Measurements from ENCODE around the gene DOCK4.

Gene DOCK4

GRCh38 chr7:111746950-111747349 lies 459.2 kb downstream of the DOCK4 start:
- Mint-ChIP-seq H3K4me3 (no peak overlapping the region), H3K36me3 (no peaks in the 10 kb centered on the region), H3K27me3 (peaks cover 29% of the 10 kb centered on the region), H3K27ac (no peak overlapping the region), H3K4me1 (no peaks in the 10 kb centered on the region), H3K9me3 (peaks cover 3% of the 10 kb centered on the region)
- no peak for ATAC-seq

- Mint-ChIP-seq H3K4me1 (no peaks in the 10 kb centered on the region), H3K9me3 (peaks cover 3% of the 10 kb centered on the region), H3K27me3 (peaks cover 29% of the 10 kb centered on the region), H3K36me3 (no peaks in the 10 kb centered on the region), H3K27ac (no peak overlapping the region), H3K4me3 (no peak overlapping the region)
- ATAC-seq, result no peak
These were observed 461.6 kb downstream of the DOCK4 start for GRCh38 chr7:111744501-111745155.

DNA sequence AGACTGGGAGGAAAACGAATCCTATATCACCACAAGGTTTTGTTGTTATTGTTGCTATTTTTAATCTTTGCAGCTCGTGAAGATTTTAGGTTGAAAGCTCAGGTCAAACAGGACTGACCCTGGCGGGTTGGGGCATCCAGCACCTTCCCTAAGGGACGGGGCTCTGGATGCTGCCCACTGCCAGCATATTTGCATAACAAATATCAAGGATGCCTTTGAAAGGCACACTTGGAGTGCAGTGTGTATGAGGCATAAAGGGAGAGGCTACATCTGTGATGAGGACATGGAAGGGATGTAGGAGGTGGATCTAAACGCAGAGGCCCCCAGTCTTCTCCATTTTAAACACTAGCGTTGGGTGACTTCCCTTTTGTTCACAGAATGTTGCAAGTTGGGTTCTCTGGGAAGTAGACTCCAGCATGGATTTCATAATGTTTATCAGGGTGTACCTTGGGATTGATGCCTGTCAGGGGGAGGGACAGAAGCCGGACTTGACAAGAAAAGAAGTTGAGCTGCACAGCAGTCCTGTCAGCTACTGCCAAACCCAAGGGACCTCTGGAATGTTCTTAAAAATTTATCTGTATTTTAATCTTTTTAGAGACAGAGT lies 462.9 kb downstream of the DOCK4 start:
- Mint-ChIP-seq H3K27me3 (peaks cover 21% of the 10 kb centered on the region), H3K4me1 (no peaks in the 10 kb centered on the region), H3K36me3 (no peaks in the 10 kb centered on the region), H3K4me3 (no peak overlapping the region), H3K27ac (no peak overlapping the region), H3K9me3 (no peaks in the 10 kb centered on the region)
- no peak for ATAC-seq

DNA sequence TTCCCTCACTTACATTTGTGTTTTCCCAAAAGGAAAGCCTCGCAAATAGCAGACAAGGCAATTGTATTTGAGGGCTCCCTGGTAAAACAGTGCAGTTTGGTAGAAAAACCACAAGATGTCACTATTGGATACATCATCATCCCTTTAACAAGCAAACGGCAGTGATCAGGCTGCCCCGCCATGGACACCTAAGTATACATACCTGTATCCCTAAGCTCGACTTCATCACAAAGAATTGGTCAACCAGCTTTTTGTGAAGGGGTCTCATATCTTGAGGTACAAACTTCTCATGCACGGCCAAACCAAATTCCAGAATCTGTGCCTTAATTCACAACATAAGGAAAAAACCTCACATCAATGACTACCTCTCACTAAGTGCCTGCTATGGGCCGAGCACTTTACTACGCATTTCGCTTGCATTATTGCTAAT lies 464.4 kb downstream of the DOCK4 start:
- ATAC-seq, result peak; percentile 73
- peaks cover 14% of the 10 kb centered on the region for H3K27me3 Mint-ChIP-seq
- H3K27ac Mint-ChIP-seq, result no peak overlapping the region
- H3K4me3 Mint-ChIP-seq, result no peak overlapping the region
- no peaks in the 10 kb centered on the region for H3K36me3 Mint-ChIP-seq
- H3K9me3 Mint-ChIP-seq, result no peaks in the 10 kb centered on the region
- H3K4me1 Mint-ChIP-seq, result no peaks in the 10 kb centered on the region

GRCh38 chr7:111740942-111741341 lies 465.3 kb downstream of the DOCK4 start:
- Mint-ChIP-seq H3K36me3 (no peaks in the 10 kb centered on the region), H3K4me1 (no peaks in the 10 kb centered on the region), H3K9me3 (no peaks in the 10 kb centered on the region), H3K4me3 (no peak overlapping the region), H3K27me3 (peaks cover 14% of the 10 kb centered on the region), H3K27ac (no peak overlapping the region)
- ATAC-seq, result no peak

GRCh38 chr7:111736552-111736874 lies 469.7 kb downstream of the DOCK4 start:
- Mint-ChIP-seq H3K27me3 (no peaks in the 10 kb centered on the region), H3K27ac (no peak overlapping the region), H3K4me1 (no peaks in the 10 kb centered on the region), H3K9me3 (no peaks in the 10 kb centered on the region), H3K4me3 (no peak overlapping the region), H3K36me3 (no peaks in the 10 kb centered on the region)
- no peak for ATAC-seq

DNA sequence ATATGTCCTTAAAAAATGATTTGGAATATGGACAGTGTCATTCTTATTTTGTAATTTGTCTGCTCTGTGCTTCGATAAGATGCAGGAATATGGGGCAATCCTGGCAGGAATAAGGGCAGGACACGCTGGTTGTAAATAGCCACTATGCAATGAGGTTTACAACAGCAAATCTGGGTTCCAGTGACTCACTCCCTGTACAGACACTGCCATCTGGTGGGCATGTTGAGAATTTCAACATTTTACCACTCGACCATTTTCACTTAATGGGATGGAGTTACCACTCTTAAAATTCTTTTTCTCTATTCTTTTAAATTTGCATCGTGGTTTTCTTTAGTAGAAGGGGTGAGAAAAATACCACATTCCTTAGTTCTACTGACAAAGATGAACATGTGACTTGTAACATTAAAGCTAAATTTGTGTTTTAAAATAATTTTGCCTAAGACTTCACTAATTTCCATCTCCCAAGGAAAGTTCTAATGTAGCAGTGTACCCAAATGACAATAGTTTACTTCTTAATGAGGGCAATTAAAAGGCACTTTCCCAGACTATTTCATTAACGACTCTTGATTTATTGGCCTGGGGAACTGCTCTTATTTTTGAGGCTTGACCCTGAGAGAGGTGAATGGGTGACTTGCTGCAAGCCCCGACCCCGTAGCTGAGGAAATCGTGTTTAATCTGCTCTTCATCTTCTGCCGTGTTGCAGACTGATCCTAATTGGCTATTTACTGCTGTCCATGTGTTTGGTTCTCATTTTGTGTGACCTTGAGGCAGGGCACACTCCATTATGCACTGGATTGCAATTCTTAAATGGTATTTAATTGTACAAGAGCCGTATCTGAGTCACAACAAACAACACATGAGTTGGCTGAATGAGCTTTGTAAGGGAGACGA lies 470.3 kb downstream of the DOCK4 start:
- Mint-ChIP-seq H3K4me1 (no peaks in the 10 kb centered on the region), H3K9me3 (no peaks in the 10 kb centered on the region), H3K36me3 (no peaks in the 10 kb centered on the region), H3K27ac (no peak overlapping the region), H3K27me3 (no peaks in the 10 kb centered on the region), H3K4me3 (no peak overlapping the region)
- ATAC-seq, result no peak

GRCh38 chr7:111734954-111735660 lies 471.1 kb downstream of the DOCK4 start:
- no peaks in the 10 kb centered on the region for H3K4me1 Mint-ChIP-seq
- ATAC-seq, result no peak
- no peak overlapping the region for H3K4me3 Mint-ChIP-seq
- no peaks in the 10 kb centered on the region for H3K27me3 Mint-ChIP-seq
- H3K27ac Mint-ChIP-seq, result no peak overlapping the region
- H3K9me3 Mint-ChIP-seq, result no peaks in the 10 kb centered on the region
- no peaks in the 10 kb centered on the region for H3K36me3 Mint-ChIP-seq

- Mint-ChIP-seq H3K27me3 (no peaks in the 10 kb centered on the region), H3K36me3 (no peaks in the 10 kb centered on the region), H3K27ac (no peak overlapping the region), H3K4me1 (no peaks in the 10 kb centered on the region), H3K4me3 (no peak overlapping the region), H3K9me3 (no peaks in the 10 kb centered on the region)
- peak; percentile 34 for ATAC-seq
These were observed 473.3 kb downstream of the DOCK4 start for GRCh38 chr7:111732923-111733322.

DNA sequence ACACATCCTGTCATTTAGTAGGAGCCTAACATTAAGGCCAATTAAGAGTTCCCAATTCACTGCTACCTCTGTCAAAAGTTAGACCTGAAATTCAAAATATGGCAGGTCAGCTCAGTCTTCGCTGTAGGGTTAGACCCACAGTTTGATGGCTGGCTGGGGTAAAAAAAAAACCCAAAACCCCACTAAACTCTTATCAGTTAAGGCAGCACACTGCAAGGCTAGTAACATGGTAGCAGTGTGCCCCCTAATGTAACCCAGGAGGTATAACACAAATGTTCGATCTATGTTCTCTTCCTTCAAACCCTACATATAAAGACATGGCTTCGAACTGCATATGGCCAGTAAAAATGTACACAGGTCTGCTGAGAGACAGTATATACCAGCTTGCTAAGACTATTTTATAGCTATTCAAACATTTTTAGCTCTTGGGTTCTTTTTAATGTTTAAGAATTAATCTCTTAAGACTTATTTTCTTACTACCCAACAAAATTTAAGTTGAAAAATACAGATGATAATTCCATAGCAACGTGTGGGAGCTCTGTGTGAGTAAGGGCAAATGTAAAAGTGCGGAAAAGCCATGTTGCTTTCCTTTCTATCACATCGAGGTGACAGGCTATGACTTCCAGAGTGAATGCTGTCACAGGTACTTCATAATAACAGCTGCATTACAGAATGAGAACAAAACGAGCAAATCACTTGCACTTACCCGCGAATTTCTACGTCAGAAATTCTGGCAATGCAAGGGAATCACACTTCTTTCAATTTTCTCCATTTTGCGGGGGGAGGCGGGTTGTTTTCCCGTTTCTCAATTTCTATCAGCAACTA lies 475.5 kb downstream of the DOCK4 start:
- Mint-ChIP-seq H3K4me1 (no peaks in the 10 kb centered on the region), H3K4me3 (no peak overlapping the region), H3K27ac (no peak overlapping the region), H3K36me3 (no peaks in the 10 kb centered on the region), H3K9me3 (no peaks in the 10 kb centered on the region), H3K27me3 (peaks cover 2% of the 10 kb centered on the region)
- peak; percentile 31 for ATAC-seq

- no peaks in the 10 kb centered on the region for H3K9me3 Mint-ChIP-seq
- no peaks in the 10 kb centered on the region for H3K36me3 Mint-ChIP-seq
- H3K27me3 Mint-ChIP-seq, result peaks cover 8% of the 10 kb centered on the region
- no peak overlapping the region for H3K4me3 Mint-ChIP-seq
- ATAC-seq, result no peak
- no peaks in the 10 kb centered on the region for H3K4me1 Mint-ChIP-seq
- H3K27ac Mint-ChIP-seq, result no peak overlapping the region
These were observed 476.1 kb downstream of the DOCK4 start for GRCh38 chr7:111730057-111730456.

GRCh38 chr7:111729483-111729882 lies 476.7 kb downstream of the DOCK4 start:
- Mint-ChIP-seq H3K27me3 (peaks cover 14% of the 10 kb centered on the region), H3K4me3 (no peak overlapping the region), H3K27ac (no peak overlapping the region), H3K4me1 (no peaks in the 10 kb centered on the region), H3K36me3 (no peaks in the 10 kb centered on the region), H3K9me3 (no peaks in the 10 kb centered on the region)
- ATAC-seq, result no peak

- H3K4me3 Mint-ChIP-seq, result no peak overlapping the region
- no peak overlapping the region for H3K27ac Mint-ChIP-seq
- H3K27me3 Mint-ChIP-seq, result peaks cover 23% of the 10 kb centered on the region
- no peaks in the 10 kb centered on the region for H3K4me1 Mint-ChIP-seq
- ATAC-seq, result no peak
- H3K9me3 Mint-ChIP-seq, result no peaks in the 10 kb centered on the region
- H3K36me3 Mint-ChIP-seq, result no peaks in the 10 kb centered on the region
These were observed 477.6 kb downstream of the DOCK4 start for GRCh38 chr7:111728635-111728995.

DNA sequence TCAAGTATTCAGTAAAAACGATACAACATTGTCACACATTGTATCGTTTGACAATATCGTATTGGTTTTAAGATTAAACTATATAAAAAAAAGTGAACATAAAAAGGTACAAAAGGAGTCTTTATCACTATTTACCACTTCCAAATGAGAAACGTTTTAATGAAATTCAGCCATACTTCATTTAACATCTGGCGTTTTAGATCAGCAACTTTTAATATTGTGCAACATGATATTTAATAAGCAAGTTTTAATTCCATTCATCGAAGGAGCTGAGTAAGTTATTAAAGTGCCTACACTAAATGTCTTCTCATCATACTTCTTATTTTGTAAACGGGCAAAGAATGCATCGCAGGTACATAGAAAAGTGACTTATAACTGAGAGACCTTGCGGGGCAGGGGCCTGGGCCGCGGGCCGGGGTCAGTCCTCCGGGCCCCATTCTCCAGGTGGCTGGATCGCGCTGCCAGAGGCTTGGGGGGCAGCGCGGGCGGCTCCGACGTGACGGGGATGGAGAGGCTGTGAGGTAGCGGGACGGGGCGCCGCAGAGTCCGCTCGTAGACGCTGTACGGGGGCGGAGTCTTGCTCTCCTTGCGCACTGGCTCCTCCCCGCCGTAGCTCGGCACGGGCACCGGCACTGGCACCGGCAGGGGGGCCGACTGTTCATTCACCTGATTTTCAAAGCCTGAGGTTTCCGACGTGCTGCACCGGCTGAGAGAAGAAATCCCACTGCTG lies 478.1 kb downstream of the DOCK4 start:
- H3K4me3 Mint-ChIP-seq, result no peak overlapping the region
- H3K27ac Mint-ChIP-seq, result no peak overlapping the region
- no peaks in the 10 kb centered on the region for H3K4me1 Mint-ChIP-seq
- ATAC-seq, result peak; percentile 28
- no peaks in the 10 kb centered on the region for H3K36me3 Mint-ChIP-seq
- no peaks in the 10 kb centered on the region for H3K9me3 Mint-ChIP-seq
- peaks cover 23% of the 10 kb centered on the region for H3K27me3 Mint-ChIP-seq

Measured in stimulated activated memory B cell treated with anti-CD40 and anti-IgM and Interleukin-4, amounts not matched to agents 10 μg/mL and 1 μg/mL and 100 μg/mL, for 72 hours (primary cell).